ENCODE data around the gene FAS.

DNA sequence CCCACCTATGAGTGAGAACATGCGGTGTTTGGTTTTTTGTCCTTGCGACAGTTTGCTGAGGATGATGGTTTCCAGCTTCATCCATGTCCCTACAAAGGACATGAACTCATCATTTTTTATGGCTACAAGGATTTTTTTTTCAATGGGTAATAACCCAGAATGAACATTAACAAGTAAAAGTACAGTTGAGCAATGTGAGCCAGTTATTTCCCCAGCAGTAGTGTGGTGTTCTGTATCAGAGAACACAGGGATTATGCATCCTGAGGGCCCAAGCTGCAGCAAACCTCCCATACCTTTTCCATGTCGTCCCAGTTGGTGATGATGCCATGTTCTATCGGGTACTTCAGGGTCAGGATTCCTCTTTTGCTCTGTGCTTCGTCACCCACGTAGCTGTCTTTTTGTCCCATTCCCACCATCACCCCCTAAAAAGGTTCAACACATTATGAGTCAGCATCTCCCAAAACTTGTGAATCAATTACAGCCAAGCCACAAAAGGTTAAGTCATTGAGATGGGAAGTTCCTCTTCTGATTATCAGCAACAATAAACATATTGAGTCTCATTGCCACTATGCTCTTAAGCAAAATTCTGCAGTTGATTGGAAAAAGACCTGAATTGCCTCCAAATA is 43.5 kb upstream of the FAS start:
- TF ChIP-seq, protein P1, sequence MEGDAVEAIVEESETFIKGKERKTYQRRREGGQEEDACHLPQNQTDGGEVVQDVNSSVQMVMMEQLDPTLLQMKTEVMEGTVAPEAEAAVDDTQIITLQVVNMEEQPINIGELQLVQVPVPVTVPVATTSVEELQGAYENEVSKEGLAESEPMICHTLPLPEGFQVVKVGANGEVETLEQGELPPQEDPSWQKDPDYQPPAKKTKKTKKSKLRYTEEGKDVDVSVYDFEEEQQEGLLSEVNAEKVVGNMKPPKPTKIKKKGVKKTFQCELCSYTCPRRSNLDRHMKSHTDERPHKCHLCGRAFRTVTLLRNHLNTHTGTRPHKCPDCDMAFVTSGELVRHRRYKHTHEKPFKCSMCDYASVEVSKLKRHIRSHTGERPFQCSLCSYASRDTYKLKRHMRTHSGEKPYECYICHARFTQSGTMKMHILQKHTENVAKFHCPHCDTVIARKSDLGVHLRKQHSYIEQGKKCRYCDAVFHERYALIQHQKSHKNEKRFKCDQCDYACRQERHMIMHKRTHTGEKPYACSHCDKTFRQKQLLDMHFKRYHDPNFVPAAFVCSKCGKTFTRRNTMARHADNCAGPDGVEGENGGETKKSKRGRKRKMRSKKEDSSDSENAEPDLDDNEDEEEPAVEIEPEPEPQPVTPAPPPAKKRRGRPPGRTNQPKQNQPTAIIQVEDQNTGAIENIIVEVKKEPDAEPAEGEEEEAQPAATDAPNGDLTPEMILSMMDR (IDR thresholded peaks at IDR 0.05) = no peak
- TF ChIP-seq POLR2A (IDR thresholded peaks at IDR 0.05) = no peak

All from upper lobe of left lung (tissue), 4 donors.